ENCODE measurements around the gene RAB11B.

DNA sequence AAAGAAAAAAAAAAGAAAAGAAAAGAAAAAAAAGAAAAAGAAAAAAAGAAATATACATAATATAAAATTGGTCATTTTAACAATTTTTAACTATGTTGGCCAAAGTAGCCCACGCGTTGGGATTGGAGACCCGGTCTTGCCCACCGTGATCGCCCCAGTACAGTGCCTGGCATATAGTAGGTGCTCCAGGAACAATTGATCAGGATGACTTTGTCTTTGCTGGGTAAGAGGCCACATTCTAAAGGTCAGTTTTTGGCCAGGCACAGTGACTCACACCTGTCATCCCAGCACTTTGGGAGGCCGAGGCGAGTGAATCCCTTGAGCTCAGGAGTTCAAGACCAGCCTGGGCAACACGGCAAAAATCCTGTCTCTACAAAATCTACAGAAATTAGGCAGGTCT is 30.0 kb upstream of the RAB11B start:
- TF ChIP-seq, protein P1, sequence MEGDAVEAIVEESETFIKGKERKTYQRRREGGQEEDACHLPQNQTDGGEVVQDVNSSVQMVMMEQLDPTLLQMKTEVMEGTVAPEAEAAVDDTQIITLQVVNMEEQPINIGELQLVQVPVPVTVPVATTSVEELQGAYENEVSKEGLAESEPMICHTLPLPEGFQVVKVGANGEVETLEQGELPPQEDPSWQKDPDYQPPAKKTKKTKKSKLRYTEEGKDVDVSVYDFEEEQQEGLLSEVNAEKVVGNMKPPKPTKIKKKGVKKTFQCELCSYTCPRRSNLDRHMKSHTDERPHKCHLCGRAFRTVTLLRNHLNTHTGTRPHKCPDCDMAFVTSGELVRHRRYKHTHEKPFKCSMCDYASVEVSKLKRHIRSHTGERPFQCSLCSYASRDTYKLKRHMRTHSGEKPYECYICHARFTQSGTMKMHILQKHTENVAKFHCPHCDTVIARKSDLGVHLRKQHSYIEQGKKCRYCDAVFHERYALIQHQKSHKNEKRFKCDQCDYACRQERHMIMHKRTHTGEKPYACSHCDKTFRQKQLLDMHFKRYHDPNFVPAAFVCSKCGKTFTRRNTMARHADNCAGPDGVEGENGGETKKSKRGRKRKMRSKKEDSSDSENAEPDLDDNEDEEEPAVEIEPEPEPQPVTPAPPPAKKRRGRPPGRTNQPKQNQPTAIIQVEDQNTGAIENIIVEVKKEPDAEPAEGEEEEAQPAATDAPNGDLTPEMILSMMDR (IDR thresholded peaks at IDR 0.05): no peak
- TF ChIP-seq POLR2A (IDR thresholded peaks at IDR 0.05): no peak
